Measurements from ENCODE around the gene PODNL1.
A peak's percentile ranks its signal among the peaks of the same experiment; 100 is the strongest.
"Not testable (repeated sequence)": the region's sequence is repeated elsewhere in the genome, so short reads cannot be mapped to it uniquely, and the experiment has no call there.

PODNL1 gene

GRCh38 chr19:13923194-13923987 is 14.8 kb downstream of the PODNL1 start:
- no peak for DNase-seq

GRCh38 chr19:13922118-13922517 is 16.1 kb downstream of the PODNL1 start:
- not testable (repeated sequence) for DNase-seq

DNA sequence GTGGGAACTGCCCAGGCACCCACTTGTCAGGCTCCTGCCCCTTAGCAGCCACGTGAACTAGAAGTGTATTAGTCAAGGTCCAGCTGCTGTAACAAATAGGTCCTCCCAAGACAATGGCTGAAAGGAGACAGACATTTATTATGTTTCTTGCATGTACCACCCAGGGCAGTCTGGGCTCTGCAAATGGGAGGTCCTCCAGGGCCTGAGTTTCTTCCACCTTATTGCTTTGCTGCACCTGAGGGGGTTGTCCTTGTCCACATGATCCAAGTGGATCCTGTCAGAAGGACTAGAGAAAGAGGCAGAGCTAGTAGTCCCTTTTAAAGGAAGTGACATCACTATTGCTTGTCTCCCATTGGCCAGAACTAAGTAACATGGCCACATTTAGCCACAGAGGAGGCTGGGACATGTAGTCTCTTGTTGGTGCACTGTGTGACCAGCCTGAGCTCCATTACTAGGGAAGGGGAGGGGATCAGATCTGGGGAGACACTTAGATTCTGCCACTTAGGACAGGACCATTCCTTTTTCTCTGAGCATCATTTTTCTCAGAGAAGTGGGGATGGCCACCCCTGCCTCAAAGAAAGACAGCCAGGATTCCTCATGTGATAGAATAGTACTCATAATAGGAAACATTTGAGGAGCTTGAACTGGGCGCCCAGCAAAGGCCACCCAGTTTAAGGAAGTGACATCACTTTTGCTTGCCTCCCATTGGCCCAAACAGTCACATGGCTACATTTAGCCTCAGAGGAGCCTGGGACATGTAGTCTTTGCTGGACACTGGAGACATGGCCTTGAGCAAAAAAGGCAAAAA is 17.1 kb downstream of the PODNL1 start:
- no peak for DNase-seq

GRCh38 chr19:13920524-13920923 is 17.7 kb downstream of the PODNL1 start:
- no peak for DNase-seq

- DNase-seq: no peak
Measured at GRCh38 chr19:13918726-13919411, 19.3 kb downstream of the PODNL1 start.

GRCh38 chr19:13917888-13918406 is 20.3 kb downstream of the PODNL1 start:
- no peak for DNase-seq

DNA sequence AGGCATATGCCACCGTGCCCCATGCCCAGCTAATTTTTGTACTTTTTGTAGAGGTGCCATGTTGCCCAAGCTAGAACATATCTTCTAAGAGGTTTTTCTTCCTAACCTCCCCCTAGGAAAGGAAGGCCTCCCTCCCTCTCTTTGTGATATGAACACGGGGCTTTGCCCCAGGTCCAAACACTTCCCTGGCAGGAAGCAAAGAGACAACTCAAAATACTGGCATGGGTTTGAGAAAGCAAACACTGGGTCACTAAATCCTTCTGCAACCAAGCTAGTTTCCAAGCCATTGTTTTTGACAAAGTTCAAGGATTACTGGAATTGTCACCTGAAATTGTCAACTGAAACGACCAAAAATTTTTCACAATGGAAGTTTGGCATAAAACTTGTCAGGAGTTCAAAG is 23.4 kb downstream of the PODNL1 start:
- DNase-seq: no peak

GRCh38 chr19:13913352-13913751 is 24.9 kb downstream of the PODNL1 start:
- no peak for DNase-seq

DNA sequence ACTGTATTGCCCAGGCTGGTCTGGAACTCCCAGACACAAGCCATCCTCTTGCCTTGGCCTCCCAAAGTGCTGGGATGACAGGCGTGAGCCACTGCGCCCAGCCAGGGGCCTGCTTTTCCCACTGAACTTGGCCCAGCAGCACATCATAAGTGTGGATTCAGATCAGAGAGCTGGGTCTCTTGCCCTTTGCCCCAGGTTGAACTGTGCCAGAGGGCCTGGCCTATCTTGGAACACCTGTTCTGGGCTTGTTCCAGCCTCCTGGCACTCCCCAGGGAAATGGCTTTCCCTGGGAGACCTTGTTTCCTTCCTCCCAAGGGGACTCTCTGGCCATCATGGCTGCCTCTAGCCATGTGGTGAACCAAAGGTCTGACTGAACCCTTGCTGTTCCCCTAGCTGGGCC is 28.8 kb downstream of the PODNL1 start:
- DNase-seq: no peak

- DNase-seq: no peak
Measured at GRCh38 chr19:13908674-13909073, 29.5 kb downstream of the PODNL1 start.

GRCh38 chr19:13906910-13907309 is 31.3 kb downstream of the PODNL1 start:
- DNase-seq: no peak

DNA sequence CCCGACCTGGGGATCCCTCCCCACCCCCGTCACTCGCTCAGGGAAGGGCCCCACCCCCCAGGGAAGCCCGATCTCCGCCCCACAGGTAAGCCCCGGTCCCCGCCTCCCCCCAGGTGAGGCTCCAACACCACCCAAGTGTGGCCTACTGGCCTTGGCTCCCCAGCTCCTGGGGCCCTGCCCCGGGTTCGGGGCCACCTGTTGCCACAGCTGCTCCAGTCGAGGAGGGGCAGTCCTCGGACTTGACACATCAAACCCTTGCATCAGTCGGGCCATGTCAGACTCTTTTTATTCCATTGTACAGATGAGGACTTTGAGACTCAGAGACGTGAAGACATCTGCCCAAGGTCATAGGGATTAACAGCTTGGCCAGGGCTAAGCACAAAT is 31.7 kb downstream of the PODNL1 start:
- DNase-seq: no peak

DNA sequence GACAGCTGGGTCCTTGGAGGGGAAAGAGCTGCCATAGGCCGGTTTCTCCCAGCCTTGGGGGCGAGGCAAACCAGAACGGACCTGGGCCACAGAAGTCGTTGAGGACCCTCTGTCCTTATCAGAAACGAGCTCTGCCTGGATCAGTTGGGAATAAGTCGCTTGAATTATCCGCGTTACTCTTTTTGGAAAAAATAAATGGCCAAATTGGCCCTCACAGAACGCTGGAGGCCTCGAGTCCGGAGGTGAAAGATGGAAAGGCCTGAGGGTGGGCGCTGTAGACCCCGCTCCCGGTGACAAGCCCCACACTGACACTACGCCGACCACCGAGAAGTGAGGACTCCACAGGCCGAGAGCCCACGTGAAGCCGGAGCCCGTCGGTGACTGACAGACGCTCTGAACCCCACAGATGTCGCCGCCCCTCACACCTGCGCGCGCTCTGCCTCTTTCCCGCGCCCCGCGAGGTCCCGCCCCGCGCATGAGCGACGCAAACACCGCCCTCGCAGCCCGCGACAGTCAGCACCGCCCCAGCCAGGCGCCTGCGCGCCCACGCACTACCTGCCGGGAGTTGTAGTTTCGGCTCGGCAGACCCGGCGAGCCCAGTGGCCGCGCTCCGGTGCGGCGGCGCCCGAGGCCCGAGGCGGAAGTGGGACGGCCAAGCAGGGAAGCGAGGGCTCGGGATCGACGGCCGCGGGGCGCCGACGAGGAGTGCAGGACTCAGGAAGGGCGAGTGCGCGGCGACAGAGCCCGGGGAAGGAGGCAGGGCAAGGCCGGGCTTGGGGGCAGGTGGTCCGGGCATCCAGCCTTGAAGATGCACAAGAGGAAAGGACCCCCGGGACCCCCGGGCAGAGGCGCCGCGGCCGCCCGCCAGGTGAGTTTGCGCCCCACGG is 32.3 kb downstream of the PODNL1 start, which contains the start of the genes BRME1 and CC2D1A:
Gene BRME1, minus strand, starts transcription at position 484 of the 887 bp plus-strand sequence. CDS start 1,225 bp downstream, outside the sequence.
Gene CC2D1A, plus strand, starts transcription at position 568 of the 887 bp plus-strand sequence. Its CDS starts 241 bp downstream, at position 809.
- peak; percentile 85 for DNase-seq

DNA sequence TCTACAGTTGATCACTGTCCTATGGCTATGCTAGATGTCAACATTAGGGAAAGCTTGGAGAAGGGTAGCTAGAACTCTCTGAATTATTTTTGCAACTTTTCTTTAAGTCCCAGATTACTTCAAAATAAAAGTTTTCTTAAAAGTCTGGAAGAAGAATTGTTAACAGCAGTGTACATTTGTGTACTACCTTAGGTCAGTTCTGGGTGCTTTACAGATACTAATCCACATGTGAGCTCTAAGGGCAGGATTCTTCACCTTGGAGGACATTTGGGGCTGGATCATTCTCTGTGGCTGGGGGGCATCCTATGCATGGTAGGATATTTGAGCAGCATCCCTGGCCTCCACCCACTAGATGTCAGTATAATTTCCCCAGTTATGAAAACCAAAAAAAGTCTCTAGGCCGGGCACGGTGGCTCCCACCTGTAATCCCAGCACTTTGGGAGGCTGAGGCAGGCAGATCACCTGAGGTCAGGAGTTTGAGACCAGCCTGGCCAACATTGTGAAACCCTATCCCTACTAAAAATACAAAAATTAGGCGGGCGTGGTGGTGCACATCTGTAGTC is 35.1 kb downstream of the PODNL1 start:
- no peak for DNase-seq

- DNase-seq: no peak
Measured at GRCh38 chr19:13899912-13900584, 38.2 kb downstream of the PODNL1 start.

- no peak for DNase-seq
Measured at GRCh38 chr19:13899393-13899792, 38.8 kb downstream of the PODNL1 start.

DNA sequence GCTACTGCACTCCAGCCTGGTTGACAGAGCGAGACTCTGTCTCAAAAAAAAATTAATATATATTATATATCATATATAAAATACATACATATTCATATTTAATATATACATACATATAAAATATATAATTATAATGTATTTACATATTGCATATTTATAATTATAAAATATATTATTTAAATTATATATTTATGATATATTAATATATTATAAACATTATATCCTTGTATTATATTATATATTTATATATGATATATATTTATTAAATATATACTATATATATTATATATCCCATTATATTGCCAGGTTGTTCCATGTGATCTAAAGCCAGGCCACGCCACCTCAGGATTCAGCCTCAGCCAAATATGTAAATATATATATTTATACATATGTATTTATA is 42.0 kb downstream of the PODNL1 start:
- DNase-seq: no peak

DNA sequence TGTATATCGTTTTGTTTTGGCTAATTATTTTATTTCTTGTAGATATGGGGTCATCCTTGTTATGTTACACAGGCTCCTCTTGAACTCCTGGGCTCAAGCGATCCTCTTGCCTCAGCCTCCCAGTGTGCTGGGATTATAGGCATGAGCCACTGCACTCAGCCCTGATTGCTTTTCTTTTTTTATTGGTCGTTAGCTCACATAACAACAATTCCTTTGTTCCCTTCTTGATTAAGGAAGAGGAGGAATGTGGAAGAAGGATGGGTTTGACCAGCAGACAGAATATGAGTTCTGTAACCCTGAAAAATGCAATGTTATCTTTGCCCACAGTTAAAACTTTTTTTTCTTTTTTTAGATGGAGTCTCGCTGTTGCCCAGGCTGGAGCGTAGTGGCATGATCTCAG is 43.7 kb downstream of the PODNL1 start:
- no peak for DNase-seq

- no peak for DNase-seq
Measured at GRCh38 chr19:13892870-13893269, 45.3 kb downstream of the PODNL1 start.

DNA sequence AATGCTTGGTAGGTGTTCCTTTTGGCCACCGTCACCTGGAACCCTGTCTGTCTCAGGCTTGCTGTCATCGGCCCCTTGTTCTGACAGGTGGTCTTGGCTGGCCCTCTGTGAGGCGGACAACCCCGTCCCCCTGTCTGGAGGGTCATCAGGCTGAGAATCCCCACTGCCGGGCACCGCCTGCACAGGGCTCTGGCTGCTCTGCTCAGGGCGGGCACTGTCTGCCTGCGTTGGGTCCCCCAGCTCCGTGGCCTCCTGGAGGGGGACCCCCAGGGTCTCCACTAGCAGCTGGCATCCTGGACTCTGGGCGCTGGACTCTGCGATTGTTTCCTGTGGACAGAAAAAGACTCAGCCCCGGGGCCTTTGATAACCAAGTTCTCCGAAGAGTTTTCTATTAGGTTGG is 48.1 kb downstream of the PODNL1 start:
- no peak for DNase-seq

DNA sequence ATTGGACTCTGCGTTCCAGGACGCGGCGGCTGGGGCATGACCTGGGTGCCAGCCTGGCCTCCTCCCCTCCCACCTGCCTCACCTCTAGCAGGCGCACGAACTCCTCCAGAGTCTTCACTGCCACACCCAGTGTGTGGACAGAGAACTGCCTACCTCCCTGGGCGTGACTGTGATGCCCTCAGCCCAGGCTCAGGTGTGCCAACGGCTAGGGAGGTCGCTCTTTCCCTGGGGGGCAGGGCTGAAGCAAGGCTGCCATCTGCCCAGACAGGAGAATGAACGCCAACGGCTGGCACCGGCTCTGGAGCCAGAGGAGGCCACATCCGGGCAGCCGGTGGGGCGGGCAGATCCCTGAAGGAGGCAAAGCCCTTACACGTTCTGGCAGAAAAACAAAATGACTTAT is 49.9 kb downstream of the PODNL1 start:
- no peak for DNase-seq

All from NCI-H1092 treated with DMSO at 0.1 percent for 48 hours (cell line).